HG02870 (cell line): ENCODE results near the gene C1QTNF2.

Experiments used
- ATAC-seq: cut with Tn5 transposase; IDR thresholded peaks from one replicate; pipeline ENCODE4 v1.9.1; 2021; ENCODE audit warnings: mild to moderate bottlenecking, moderate library complexity; ENCODE audit not compliant: unreplicated experiment

Gene C1QTNF2, protein sequence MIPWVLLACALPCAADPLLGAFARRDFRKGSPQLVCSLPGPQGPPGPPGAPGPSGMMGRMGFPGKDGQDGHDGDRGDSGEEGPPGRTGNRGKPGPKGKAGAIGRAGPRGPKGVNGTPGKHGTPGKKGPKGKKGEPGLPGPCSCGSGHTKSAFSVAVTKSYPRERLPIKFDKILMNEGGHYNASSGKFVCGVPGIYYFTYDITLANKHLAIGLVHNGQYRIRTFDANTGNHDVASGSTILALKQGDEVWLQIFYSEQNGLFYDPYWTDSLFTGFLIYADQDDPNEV

GRCh38 chr5:160369990-160370712 lies at the start of gene C1QTNF2:
Gene C1QTNF2 (minus strand): TSS chr5:160370626. CDS start chr5:160355011, 15,615 bp downstream.
- ATAC-seq = no peak

GRCh38 chr5:160420331-160420610 lies 49.8 kb upstream of the C1QTNF2 start:
- no peak for ATAC-seq

DNA sequence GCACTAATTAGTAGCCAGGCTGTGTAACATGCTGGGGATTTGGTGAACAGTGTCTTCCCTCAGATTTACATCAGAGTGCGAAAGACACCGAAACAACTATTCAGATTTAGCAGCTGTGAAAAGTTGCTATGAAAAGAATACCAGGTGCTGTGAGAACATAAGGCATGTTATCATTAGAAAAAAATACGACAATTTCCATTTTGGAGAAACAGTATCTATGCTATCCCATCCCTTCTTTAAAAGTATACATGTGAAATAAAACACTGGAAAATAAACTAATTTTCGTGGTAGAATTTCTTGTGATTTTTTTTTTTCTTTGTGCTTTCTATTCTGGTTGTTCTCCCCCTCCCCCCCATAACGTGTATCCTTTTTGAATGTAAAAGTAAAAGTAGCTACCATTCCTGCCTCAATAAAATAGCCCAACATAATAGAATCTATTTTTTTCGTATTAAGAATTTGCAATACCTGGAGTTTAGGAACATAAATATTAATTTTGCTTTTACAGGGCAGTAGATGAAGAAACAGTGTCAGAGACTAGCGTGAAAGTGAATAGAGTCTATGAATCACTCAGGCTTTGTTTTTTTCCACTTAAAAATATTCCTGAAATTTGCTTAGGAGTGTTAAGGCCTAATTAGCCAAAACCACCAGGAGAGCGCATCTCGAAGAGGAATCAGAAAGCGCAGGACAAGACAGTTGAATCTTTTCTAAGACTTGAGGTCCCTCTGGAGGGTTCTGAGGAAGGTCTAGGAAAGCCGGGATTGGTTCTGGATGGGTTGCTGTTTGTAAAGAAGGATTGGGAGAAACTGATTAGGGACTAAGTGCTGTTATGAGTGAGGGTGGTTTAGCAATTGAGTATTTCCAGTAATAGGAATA lies 49.3 kb upstream of the C1QTNF2 start:
- ATAC-seq = no peak

DNA sequence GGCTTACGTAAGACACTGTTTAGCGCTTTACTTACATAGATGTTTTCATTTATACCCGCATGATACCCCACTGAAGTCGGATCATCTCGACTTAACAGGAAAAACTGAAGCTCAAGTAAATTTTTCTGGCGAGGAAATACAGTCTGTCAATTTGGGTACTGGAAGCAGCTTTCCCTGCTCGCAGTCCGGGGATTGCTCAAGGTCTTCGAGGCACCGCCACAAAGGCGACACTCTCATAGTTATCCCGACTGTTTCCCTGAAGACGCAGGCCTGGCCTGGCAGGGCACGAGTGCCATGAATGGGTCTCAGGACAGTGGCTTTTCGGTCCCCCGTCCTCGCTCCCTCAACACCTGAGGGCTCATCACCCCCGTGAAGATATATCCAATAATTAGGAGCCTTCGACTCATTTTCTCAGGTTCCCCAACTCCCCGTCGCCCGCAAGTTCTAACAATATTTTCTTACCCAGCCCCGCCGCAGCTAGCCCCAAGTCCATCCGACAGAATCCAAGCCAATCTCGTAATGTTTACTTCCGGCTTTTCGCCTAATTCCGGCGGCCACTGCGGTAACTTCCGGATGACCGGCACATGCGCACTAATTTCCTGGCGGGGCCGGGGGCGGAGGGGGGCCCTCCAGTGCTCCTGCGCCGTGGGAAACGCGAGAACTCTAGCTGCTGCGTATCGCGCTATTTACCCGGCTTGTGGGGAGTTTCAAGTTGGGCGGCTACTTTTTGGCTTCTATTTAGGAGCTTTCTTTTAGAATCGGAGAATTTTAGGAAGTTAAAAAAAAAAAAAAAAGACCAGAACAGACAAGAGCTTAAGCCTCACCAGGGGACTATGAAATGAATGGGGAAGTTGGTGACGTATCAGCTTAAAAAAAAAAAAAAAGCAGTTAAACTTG lies 48.4 kb upstream of the C1QTNF2 start, which contains the start of gene SLU7:
SLU7 (minus strand) TSS at position 521 of the 897 bp plus-strand sequence. CDS start 3,787 bp downstream, outside the sequence.
- peak; percentile 58 for ATAC-seq

DNA sequence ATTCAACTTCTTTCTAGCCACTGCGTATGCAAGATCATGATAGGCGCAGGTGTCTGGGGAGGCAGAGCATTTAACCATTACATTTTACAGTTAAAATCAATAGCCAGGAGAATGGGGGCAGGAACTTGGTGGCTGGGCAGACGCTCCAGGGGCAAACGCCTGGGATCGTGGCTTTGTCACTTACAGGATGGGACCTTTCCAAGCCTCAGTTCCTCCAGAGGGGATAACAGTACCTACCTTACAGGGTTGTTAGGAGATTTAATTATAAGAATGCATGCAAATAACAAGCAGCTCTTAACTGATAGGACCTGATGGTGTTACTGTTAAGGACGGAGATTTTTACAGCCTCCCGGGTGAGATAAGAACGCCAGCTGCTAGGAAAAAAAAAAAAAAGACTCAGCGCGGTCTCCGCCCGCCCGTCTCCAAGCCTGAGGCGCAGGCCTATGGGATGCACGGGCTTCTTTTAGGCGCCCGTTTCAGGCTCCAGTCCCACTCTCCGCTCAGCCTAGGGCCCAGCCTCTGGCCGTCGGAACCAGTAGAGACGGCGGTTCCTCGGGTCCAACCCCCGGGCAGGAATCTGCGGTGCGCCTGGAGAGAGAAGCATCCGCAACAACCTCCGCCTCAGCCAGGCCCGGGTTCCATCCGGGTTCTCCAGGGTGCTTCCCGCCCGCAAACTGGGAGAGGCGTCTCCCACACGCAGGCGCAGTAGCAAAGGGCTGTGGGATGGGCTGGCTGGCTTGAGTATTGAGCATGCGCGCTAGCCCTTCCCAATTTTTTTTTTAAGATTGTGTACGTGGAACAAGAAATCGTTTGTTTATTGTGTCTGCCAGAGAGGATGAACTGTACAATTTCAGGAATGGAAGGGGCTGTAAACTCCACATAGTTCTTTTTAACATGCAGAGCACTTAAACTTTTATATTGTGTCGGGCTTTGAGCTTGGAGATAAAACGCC lies 29.3 kb upstream of the C1QTNF2 start, which contains the start of gene FAM200C:
FAM200C (minus strand) TSS at position 653 of the 952 bp plus-strand sequence. CDS start 4,564 bp downstream, outside the sequence.
- peak; percentile 79 for ATAC-seq

GRCh38 chr5:160398806-160399205 lies 28.4 kb upstream of the C1QTNF2 start:
- no peak for ATAC-seq

DNA sequence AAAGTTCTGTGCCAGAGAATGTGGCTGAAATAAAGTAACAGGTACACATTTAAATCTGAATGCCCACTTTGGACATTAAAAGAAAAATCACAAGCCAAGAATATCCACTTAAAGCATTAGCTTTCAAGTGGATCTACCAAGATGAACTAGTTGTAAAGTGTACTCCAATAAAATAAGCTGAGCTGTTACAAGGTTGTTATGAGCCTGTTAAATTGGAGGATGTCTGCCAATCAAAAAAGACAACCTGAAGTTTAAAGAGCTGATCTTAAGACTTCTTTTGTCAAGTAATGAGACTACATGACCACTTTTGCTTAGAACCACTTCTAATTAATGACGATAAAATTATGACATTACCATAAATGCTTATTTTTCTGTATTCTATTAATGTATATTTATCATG lies 27.1 kb upstream of the C1QTNF2 start:
- no peak for ATAC-seq

GRCh38 chr5:160395111-160395510 lies 24.7 kb upstream of the C1QTNF2 start:
- no peak for ATAC-seq

- ATAC-seq = no peak
These were observed 20.6 kb upstream of the C1QTNF2 start for GRCh38 chr5:160390787-160391696.

DNA sequence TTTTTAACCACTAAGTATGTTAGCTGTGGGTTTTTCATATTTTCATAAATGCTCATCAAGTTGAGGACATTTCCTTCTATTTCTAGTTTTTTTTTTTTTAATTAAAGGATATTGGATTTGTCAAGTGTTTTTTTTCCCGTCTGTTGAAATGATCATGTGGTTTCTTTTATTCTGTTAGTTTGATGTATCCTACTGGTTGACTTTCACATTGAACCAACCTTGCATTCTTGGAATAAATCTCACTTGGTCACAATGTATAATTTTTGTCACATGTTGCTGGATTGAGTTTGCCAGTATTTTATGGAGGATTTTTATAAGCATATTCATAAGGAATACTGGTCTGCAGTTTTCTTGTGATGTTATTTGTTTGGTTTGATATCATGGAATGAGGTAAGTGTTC lies 17.0 kb upstream of the C1QTNF2 start:
- no peak for ATAC-seq

GRCh38 chr5:160385496-160385895 lies 15.1 kb upstream of the C1QTNF2 start:
- ATAC-seq = no peak

GRCh38 chr5:160384681-160385080 lies 14.3 kb upstream of the C1QTNF2 start:
- ATAC-seq = no peak

GRCh38 chr5:160382346-160382745 lies 11.9 kb upstream of the C1QTNF2 start:
- no peak for ATAC-seq

GRCh38 chr5:160380041-160380440 lies 9.6 kb upstream of the C1QTNF2 start:
- no peak for ATAC-seq

DNA sequence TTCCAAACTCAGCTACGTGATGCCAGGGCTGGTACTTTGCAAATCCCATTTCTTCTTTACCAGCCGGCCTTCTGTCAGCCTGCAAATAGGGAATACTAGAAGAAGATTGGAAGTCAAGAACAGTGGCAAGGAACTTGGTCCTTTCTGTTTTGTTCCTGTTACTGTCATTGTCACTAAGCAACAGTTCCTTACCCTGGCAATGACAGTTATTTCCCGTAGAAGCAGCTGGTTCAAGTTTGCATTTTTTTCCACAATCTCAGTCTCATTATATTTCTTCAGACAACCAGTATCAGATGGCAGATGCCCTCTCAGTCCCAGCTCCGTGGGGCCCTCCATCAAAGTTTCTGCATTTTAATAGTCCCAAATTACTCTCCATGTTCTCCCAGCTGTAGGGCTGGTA lies 9.1 kb upstream of the C1QTNF2 start:
- ATAC-seq = no peak

- no peak for ATAC-seq
These were observed 7.9 kb upstream of the C1QTNF2 start for GRCh38 chr5:160378330-160378729.

DNA sequence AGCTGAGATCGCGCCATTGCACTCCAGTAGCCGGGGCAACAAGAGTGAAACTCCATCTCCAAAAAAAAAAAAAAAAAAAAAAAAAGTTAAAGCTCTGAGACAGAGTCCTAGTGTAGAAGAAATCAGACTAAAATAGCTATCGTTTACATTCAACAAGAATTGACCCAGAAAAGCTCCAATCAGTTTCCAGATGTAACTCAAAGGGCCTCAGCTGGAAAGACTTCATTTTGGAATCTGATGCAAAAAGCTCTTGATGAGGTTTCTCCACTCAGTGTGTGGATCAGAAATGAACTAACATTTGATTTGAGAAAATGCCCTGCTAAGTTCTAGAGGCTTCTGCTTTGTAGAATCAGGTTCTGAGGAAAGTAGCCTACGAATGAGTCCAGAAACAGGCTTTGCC lies 7.2 kb upstream of the C1QTNF2 start:
- no peak for ATAC-seq

GRCh38 chr5:160376416-160376815 lies 6.0 kb upstream of the C1QTNF2 start:
- ATAC-seq = no peak
